LoVo (cell line): ENCODE measurements around the gene PRAMEF13.
"Not testable (repeated sequence)": the region's sequence is repeated elsewhere in the genome, so short reads cannot be mapped to it uniquely, and the experiment has no call there.

Experiments used
- DNase-seq: peaks from one replicate; pipeline ENCODE4 v3.0.0-alpha.2; 2016; ENCODE audit warnings: low spot score

The PRAMEF13 gene

GRCh38 chr1:13171548-13171947, 29.7 kb downstream of the PRAMEF13 start, which contains the start of gene PRAMEF9:
PRAMEF9 (plus strand) TSS chr1:13171848; CDS start chr1:13175281, 3,433 bp downstream.
- not testable (repeated sequence) for DNase-seq

DNA sequence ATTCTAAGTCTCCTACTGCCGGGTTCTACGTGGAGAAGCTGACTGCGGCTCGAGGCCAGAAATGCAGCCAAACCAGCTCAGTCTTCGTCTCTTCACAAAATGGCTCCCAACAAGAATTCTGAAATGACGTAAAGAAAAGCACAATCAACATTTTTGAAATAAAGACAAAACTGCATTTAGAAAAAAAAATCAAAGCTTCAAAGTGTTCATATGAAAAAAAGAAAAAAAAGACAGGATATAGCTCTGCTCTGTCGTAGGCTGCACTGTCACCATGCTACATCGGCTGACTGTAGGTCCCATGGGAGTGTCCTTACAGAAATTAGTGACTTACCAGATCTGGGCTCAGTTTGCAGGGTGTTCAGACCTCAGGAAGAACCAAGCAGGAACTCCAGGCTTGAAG, 35.7 kb downstream of the PRAMEF13 start, which contains the start of gene HNRNPCL4:
TSS of gene HNRNPCL4 (minus strand) at position 101 of the 400 bp plus-strand sequence. CDS start 164 bp downstream, outside the sequence.
- DNase-seq: not testable (repeated sequence)

DNA sequence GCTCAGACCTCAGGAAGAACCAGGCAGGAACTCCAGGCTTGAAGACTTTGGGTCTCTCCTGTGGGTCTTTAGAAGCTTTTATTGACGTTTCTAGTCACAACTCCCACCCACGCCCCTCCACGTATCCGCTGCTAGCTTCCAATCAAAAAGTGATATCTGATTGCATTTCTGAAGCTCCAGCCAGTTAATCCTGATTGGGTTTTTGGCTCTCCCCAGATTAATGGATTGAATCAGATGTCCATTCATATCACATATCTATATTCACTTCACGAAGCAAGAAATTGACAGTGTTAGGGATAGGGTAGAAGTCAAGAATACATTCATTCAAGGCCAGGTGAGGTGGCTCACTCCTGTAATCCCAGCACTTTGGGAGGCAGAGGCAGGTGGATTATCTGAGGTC, 45.3 kb downstream of the PRAMEF13 start, which contains the start of gene PRAMEF26:
TSS of gene PRAMEF26 (minus strand) at position 101 of the 400 bp plus-strand sequence. CDS start 2,914 bp downstream, outside the sequence.
- DNase-seq: not testable (repeated sequence)
